DOHH2 (cell line): ENCODE data around the gene EFEMP1.

Experiments
- EZH2phosphoT487 ChIP-seq: fragments of 200-600 bp; sonication (generic); IDR thresholded peaks from 2 replicates; pipeline ENCODE4 v1.6.1; 2017; ENCODE audit warnings: borderline replicate concordance, mild to moderate bottlenecking, antibody characterized with exemption, low read length, moderate library complexity, mixed read lengths
- TF ChIP-seq, protein P1 (sequence below): fragments of 200-600 bp; sonication (generic); IDR thresholded peaks from one replicate; pipeline ENCODE4 v1.5.1; 2014; ENCODE audit warnings: antibody characterized with exemption, mild to moderate bottlenecking, low read depth, low read length; ENCODE audit not compliant: poor library complexity, severe bottlenecking

DNA sequence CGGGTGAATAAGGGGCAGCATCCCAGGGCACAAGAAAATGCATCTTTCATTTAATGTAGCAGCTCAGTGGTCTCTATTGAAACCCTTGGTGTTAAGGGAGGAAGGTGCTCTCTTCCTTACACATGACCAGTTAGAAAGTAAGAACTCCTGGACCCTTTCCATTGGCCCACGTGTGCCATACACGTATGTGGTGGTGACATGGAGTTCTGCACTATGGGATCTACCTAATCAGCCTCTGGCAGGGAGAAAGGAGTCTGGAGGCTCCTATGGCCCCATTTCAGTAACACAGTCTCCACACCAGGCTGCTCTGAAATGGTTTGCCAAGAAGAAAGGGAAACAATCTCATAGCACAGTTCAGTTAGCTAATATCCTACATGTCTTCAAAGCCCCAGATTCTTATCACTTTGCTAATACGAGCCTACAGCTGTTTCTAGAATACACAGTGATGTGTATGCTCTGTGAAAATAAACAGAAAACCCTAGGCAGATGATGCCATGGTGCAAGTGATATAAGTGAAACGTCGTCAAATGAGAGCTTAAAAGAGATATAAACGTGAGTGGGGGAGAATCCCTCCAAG lies 7.0 kb downstream of the EFEMP1 start:
- TF ChIP-seq, protein P1, sequence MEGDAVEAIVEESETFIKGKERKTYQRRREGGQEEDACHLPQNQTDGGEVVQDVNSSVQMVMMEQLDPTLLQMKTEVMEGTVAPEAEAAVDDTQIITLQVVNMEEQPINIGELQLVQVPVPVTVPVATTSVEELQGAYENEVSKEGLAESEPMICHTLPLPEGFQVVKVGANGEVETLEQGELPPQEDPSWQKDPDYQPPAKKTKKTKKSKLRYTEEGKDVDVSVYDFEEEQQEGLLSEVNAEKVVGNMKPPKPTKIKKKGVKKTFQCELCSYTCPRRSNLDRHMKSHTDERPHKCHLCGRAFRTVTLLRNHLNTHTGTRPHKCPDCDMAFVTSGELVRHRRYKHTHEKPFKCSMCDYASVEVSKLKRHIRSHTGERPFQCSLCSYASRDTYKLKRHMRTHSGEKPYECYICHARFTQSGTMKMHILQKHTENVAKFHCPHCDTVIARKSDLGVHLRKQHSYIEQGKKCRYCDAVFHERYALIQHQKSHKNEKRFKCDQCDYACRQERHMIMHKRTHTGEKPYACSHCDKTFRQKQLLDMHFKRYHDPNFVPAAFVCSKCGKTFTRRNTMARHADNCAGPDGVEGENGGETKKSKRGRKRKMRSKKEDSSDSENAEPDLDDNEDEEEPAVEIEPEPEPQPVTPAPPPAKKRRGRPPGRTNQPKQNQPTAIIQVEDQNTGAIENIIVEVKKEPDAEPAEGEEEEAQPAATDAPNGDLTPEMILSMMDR = no peak
- TF ChIP-seq EZH2phosphoT487 = no peak
